GM19372 (cell line): ENCODE measurements around the gene SSB.
"Not testable (repeated sequence)": the region's sequence is repeated elsewhere in the genome, so short reads cannot be mapped to it uniquely, and the experiment has no call there.

Experiments
- ATAC-seq: cut with Tn5 transposase; IDR thresholded peaks from one replicate; pipeline ENCODE4 v1.9.1; 2021; ENCODE audit warnings: mild to moderate bottlenecking, low read depth, moderate library complexity; ENCODE audit not compliant: unreplicated experiment

Gene SSB

GRCh38 chr2:169781249-169782013 is 17.2 kb upstream of the SSB start:
- ATAC-seq, result no peak

GRCh38 chr2:169782513-169782912 is 16.2 kb upstream of the SSB start:
- ATAC-seq, result no peak

GRCh38 chr2:169790581-169790980 is 8.1 kb upstream of the SSB start:
- no peak for ATAC-seq

- no peak for ATAC-seq
Measured at GRCh38 chr2:169795181-169795580, 3.5 kb upstream of the SSB start.

GRCh38 chr2:169796441-169796840 is 2.2 kb upstream of the SSB start:
- ATAC-seq, result no peak

GRCh38 chr2:169797601-169798000 is 1.1 kb upstream of the SSB start:
- no peak for ATAC-seq

- no peak for ATAC-seq
Measured at GRCh38 chr2:169798397-169798717, 314 bp upstream of the SSB start.

GRCh38 chr2:169803480-169803879 is 4.8 kb downstream of the SSB start:
- no peak for ATAC-seq

- ATAC-seq, result no peak
Measured at GRCh38 chr2:169806586-169806985, 7.9 kb downstream of the SSB start.

- ATAC-seq, result no peak
Measured at GRCh38 chr2:169808221-169808620, 9.6 kb downstream of the SSB start.

- ATAC-seq, result no peak
Measured at GRCh38 chr2:169815849-169816248, 17.2 kb downstream of the SSB start.

GRCh38 chr2:169816961-169817360 is 18.3 kb downstream of the SSB start:
- not testable (repeated sequence) for ATAC-seq

GRCh38 chr2:169817369-169817768 is 18.7 kb downstream of the SSB start:
- not testable (repeated sequence) for ATAC-seq

GRCh38 chr2:169818241-169818640 is 19.6 kb downstream of the SSB start:
- no peak for ATAC-seq

GRCh38 chr2:169819106-169819505 is 20.4 kb downstream of the SSB start:
- no peak for ATAC-seq

- ATAC-seq, result not testable (repeated sequence)
Measured at GRCh38 chr2:169820101-169820500, 21.4 kb downstream of the SSB start.

- ATAC-seq, result no peak
Measured at GRCh38 chr2:169822036-169822435, 23.4 kb downstream of the SSB start.

GRCh38 chr2:169822785-169823392 is 24.2 kb downstream of the SSB start:
- ATAC-seq, result no peak

GRCh38 chr2:169823996-169824372 is 25.3 kb downstream of the SSB start:
- no peak for ATAC-seq

- peak; percentile 60 for ATAC-seq
Measured at GRCh38 chr2:169824373-169825333, 26.0 kb downstream of the SSB start, which contains the start of gene METTL5. Gene METTL5, minus strand, starts transcription at chr2:169824905. Its CDS starts 308 bp downstream, at chr2:169824597.
